ENCODE results near the gene AEN. TPM values are rescaled to one million over a fixed set of nuclear protein-coding genes. Genes with fewer than 3 reads are reported as not detected.

Gene AEN
- polyA plus RNA-seq, 1 experiment: 45.5 TPM

GRCh38 chr15:88656760-88657221 is 35.7 kb downstream of the AEN start:
- DNase-seq (ENCODE audit: low read depth): no peak
- CTCF ChIA-PET: interaction anchor here (0.6 to 6.7 kb wide), 29 partner anchors 11 to 521 kb away, joined by 3 to 72 read pairs (median 4); partner anchors contain the start of genes HAPLN3 and ISG20
- Histone ChIP-seq H3K27me3 (ENCODE audit: control insufficient read depth, insufficient read depth, low read length) (0 out of 2 replicates have a peak, but pooled peaks cover 1% of the 10 kb centered on the region), H3K36me3 (ENCODE audit: control insufficient read depth, insufficient read depth, low read length) (no peaks in the 10 kb centered on the region), H3K4me3 (ENCODE audit: low read depth, low read length) (no peak overlapping the region)
- TF ChIP-seq CTCF (IDR thresholded peaks at IDR 0.05; ENCODE audit: insufficient read depth, low read depth, low read length): no peak
- POLR2A ChIA-PET: no interaction called here

GRCh38 chr15:88657326-88658069 is 36.4 kb downstream of the AEN start:
- Histone ChIP-seq H3K36me3 (ENCODE audit: control insufficient read depth, insufficient read depth, low read length) (no peaks in the 10 kb centered on the region), H3K4me3 (ENCODE audit: low read depth, low read length) (no peak overlapping the region), H3K27me3 (ENCODE audit: control insufficient read depth, insufficient read depth, low read length) (0 out of 2 replicates have a peak, but pooled peaks cover 1% of the 10 kb centered on the region)
- CTCF ChIA-PET: interaction anchor here (0.7 to 6.7 kb wide), 32 partner anchors 8 to 520 kb away, joined by 3 to 72 read pairs (median 3); partner anchors contain the start of genes HAPLN3 and ISG20
- no peak for DNase-seq (ENCODE audit: low read depth)
- POLR2A ChIA-PET: no interaction called here
- peak; percentile 92 for TF ChIP-seq CTCF (IDR thresholded peaks at IDR 0.05; ENCODE audit: insufficient read depth, low read depth, low read length)

- 0 out of 2 replicates have a peak, but pooled peaks cover 1% of the 10 kb centered on the region for H3K27me3 ChIP-seq (ENCODE audit: control insufficient read depth, insufficient read depth, low read length)
- ChIA-PET POLR2A (no interaction called here), CTCF (interaction anchor here (0.6 to 6.7 kb wide), 28 partner anchors 9 to 520 kb away, joined by 3 to 72 read pairs (median 3); partner anchors contain the start of genes HAPLN3 and ISG20)
- no peak for DNase-seq (ENCODE audit: low read depth)
- no peak overlapping the region for H3K4me3 ChIP-seq (ENCODE audit: low read depth, low read length)
- no peak for TF ChIP-seq CTCF (IDR thresholded peaks at IDR 0.05; ENCODE audit: insufficient read depth, low read depth, low read length)
- H3K36me3 ChIP-seq (ENCODE audit: control insufficient read depth, insufficient read depth, low read length): no peaks in the 10 kb centered on the region
These were observed 37.2 kb downstream of the AEN start for GRCh38 chr15:88658070-88658965.

- TF ChIP-seq CTCF (IDR thresholded peaks at IDR 0.05; ENCODE audit: insufficient read depth, low read depth, low read length): no peak
- Histone ChIP-seq H3K36me3 (ENCODE audit: control insufficient read depth, insufficient read depth, low read length) (no peaks in the 10 kb centered on the region), H3K4me3 (ENCODE audit: low read depth, low read length) (no peak overlapping the region), H3K27me3 (ENCODE audit: control insufficient read depth, insufficient read depth, low read length) (peaks cover 1% of the 10 kb centered on the region; the same call in 1 of the 2 replicates)
- POLR2A ChIA-PET: no interaction called here
- CTCF ChIA-PET: interaction anchor here (0.6 to 6.7 kb wide), 9 partner anchors 11 to 246 kb away, joined by 3 to 72 read pairs (median 7); partner anchors contain the start of gene ISG20
- no peak for DNase-seq (ENCODE audit: low read depth)
These were observed 38.1 kb downstream of the AEN start for GRCh38 chr15:88658972-88659931.

Data from BJ (cell line).